ENCODE data around the gene CHFR. TPM values are rescaled to one million over a fixed set of nuclear protein-coding genes. Genes with fewer than 3 reads are reported as not detected.
"Not testable (repeated sequence)": the region's sequence is repeated elsewhere in the genome, so short reads cannot be mapped to it uniquely, and the experiment has no call there.

The CHFR gene
- total and polyA plus RNA-seq, 2 donors (not counting 3 experiments of a cell fraction or from before 2014, with no cell fraction given), result 45.4 to 66.5 TPM

DNA sequence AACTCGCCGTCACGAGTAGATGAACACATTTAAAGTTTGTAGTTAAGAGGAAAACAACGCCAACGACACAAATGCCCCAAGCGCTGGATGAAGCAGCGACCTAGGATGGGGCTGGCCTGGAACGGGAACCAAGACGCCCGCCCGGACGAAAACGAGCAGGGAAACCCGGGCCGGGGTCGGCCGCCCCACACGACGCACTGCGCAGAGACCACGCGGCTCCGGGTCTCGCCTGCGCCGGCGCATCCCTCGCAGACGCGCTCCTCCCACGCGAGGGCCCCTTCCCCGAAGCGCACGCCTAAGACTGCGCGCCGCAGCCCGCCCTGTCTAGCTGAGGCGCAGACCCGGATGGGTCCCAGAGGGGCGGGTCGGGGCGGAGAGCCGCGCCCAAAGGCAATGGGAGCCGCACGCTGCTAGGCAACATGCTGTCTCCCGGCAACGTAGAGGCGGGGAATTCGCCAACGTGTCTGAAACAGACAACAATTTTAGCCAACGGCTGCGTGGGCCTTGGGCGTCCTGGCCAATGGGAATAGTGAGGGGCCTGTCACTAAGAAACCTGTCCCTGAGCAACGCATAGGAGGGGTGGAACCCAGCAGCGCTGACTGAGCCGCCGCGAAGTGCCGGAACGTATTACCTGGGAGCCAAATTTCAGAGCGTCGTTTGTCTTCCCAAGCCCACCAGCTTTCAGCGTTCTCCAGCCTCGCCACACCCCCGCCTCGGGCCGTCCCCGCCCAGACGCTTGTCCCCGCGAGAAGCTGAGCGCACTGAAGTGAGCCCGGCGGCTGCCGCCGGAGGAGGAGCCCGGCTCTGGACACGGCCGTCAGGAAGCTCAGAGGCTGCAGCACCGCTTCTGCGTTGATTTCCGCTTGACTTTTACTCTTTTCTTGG, 21.0 kb upstream of the CHFR start:
- no peak overlapping the region for H3K27ac ChIP-seq (ENCODE audit: insufficient read depth, low read depth, low read length)
- H3K27me3 ChIP-seq (ENCODE audit: control insufficient read depth in 2 of 2, insufficient read depth in 2 of 2, low read length in 2 of 2), result peaks cover 3 to 17% of the 10 kb centered on the region in 2 experiments
- peaks cover 2% of the 10 kb centered on the region for H3K4me1 ChIP-seq (ENCODE audit: control insufficient read depth, extremely low read depth, insufficient read depth, low read length)
- H3K9me3 ChIP-seq (replicated peaks; ENCODE audit: control insufficient read depth, insufficient read depth, low read length), result no peaks in the 10 kb centered on the region
- no peaks in the 10 kb centered on the region for H3K36me3 ChIP-seq (ENCODE audit: control insufficient read depth in 2 of 2, extremely low read depth in 1 of 2, insufficient read depth in 2 of 2, low read length in 2 of 2)
- peak overlapping the region; percentile 40 for H3K9ac ChIP-seq (replicated peaks; ENCODE audit: extremely low read depth, insufficient read depth, low read length)
- peak overlapping the region; percentile 58 for H3K4me2 ChIP-seq (ENCODE audit: insufficient read depth, low read length)
- TF ChIP-seq MAX (IDR thresholded peaks at IDR 0.05; ENCODE audit: insufficient read depth, insufficient read length), result no peak
- peak; percentile 29 for TF ChIP-seq POLR2AphosphoS5 (IDR thresholded peaks at IDR 0.05; ENCODE audit: insufficient read depth, low read depth, low read length)
- H2AFZ ChIP-seq (ENCODE audit: low read depth, low read length), result peak overlapping the region; percentile 83
- no peaks in the 10 kb centered on the region for H3K79me2 ChIP-seq (ENCODE audit: control insufficient read depth, insufficient read depth, low read length)
- intact Hi-C loops (cut with micrococcal nuclease) (loop anchor here (1.0 kb wide), 2 partner anchors 21 to 129 kb away; partner anchors contain the start of genes CHFR and ZNF84), dilution Hi-C loops (cut with MboI; ENCODE audit: extremely low pct_ligation_motif_present, low sequenced_read_pairs) (no loop called here)
- H4K20me1 ChIP-seq (replicated peaks; ENCODE audit: control insufficient read depth, extremely low read depth, insufficient read depth, low read length), result no peaks in the 10 kb centered on the region
- peak overlapping the region; percentile 7 to 51 (median 47) for H3K4me3 ChIP-seq (replicated peaks in 1 of 3; ENCODE audit: insufficient read depth in 1 of 3, low read depth in 1 of 3, low read length in 3 of 3)
- BruUV-seq (replicated peaks), result no TSS peak
- FAIRE-seq (peak; percentile 93), DNase-seq (ENCODE audit: low read depth, low spot score) (peak; percentile 97)
- ChIA-PET POLR2A (no interaction called here), CTCF (interaction anchor here (1.2 kb wide), 1 partner anchor 48 kb away, joined by 3 read pairs; the partner anchor contains the start of gene ZNF605)
- no peaks in the 10 kb centered on the region for H3K9me1 ChIP-seq (replicated peaks; ENCODE audit: control insufficient read depth, extremely low read depth, insufficient read depth, low read length)

DNA sequence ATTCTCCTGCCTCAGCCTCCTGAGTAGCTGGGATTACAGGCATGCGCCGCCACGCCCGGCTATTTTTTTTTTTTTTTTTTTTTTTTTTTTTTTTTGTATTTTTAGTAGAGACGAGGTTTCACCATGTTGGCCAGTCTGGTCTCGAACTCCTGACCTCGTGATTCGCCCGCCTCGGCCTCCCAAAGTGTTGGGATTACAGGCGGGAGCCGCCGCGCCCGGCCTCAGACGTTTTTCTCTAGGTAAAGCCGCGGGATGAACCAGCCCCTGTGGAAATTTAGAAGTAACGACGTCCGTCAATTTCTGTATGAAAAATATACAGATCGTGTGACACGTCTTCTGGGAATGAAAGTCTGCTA, 20.4 kb upstream of the CHFR start:
- peak overlapping the region in 2 of 3 experiments; percentile 16 to 47 for H3K4me3 ChIP-seq (replicated peaks in 1 of 3; ENCODE audit: insufficient read depth in 1 of 3, low read depth in 1 of 3, low read length in 3 of 3)
- intact Hi-C loops (cut with micrococcal nuclease), result loop anchor here (1.0 kb wide), 2 partner anchors 20 to 130 kb away; partner anchors contain the start of genes CHFR and ZNF84
- peak overlapping the region; percentile 26 for H2AFZ ChIP-seq (ENCODE audit: low read depth, low read length)
- POLR2A ChIA-PET; FAIRE-seq; H3K9me1 ChIP-seq (replicated peaks; ENCODE audit: control insufficient read depth, extremely low read depth, insufficient read depth, low read length); H3K27ac ChIP-seq (ENCODE audit: insufficient read depth, low read depth, low read length); DNase-seq (ENCODE audit: low read depth, low spot score); H3K4me1 ChIP-seq (ENCODE audit: control insufficient read depth, extremely low read depth, insufficient read depth, low read length); H3K9ac ChIP-seq (replicated peaks; ENCODE audit: extremely low read depth, insufficient read depth, low read length); H3K36me3 ChIP-seq (ENCODE audit: control insufficient read depth in 2 of 2, extremely low read depth in 1 of 2, insufficient read depth in 2 of 2, low read length in 2 of 2); H3K9me3 ChIP-seq (replicated peaks; ENCODE audit: control insufficient read depth, insufficient read depth, low read length); dilution Hi-C loops (cut with MboI; ENCODE audit: extremely low pct_ligation_motif_present, low sequenced_read_pairs); H4K20me1 ChIP-seq (replicated peaks; ENCODE audit: control insufficient read depth, extremely low read depth, insufficient read depth, low read length); CTCF ChIA-PET; BruUV-seq (replicated peaks); H3K79me2 ChIP-seq (ENCODE audit: control insufficient read depth, insufficient read depth, low read length): not testable (repeated sequence)
- H3K4me2 ChIP-seq (ENCODE audit: insufficient read depth, low read length), result peak overlapping the region; percentile 29
- H3K27me3 ChIP-seq (ENCODE audit: control insufficient read depth in 2 of 2, insufficient read depth in 2 of 2, low read length in 2 of 2), result peaks cover 3 to 17% of the 10 kb centered on the region in 2 experiments
